WTC11 (cell line): ENCODE data around the gene CD4. TPM values are rescaled to one million over a fixed set of nuclear protein-coding genes. Genes with fewer than 3 reads are reported as not detected.

ENCODE experiments used
- ATAC-seq: fragments of 200-7000 bp; cut with Tn5 transposase; 2 replicates; pipeline ENCODE4 v1.10.0; 2021; ENCODE audit warnings: mild to moderate bottlenecking, moderate library complexity
- CTCF ChIA-PET: fragments of 300-600 bp; sonication (Branson Sonifier 250); formaldehyde crosslinking; loops from one replicate; lab custom pipeline; 2021; ENCODE audit warnings: antibody characterized with exemption; lab: Charles Lee
- POLR2A ChIA-PET: fragments of 350-600 bp; sonication (Branson Sonifier 250); formaldehyde crosslinking; loops from one replicate; lab custom pipeline; 2021; ENCODE audit warnings: antibody characterized with exemption; lab: Charles Lee
- DNase-seq: peaks from one replicate; pipeline ENCODE4 v3.0.0; 2021; ENCODE audit warnings: low spot score
- H3K27ac Mint-ChIP-seq: 2 replicates; pipeline ENCODE4 v1.8.0; 2021; ENCODE audit warnings: mixed read lengths
- H3K27me3 Mint-ChIP-seq: 2 replicates; pipeline ENCODE4 v1.8.0; 2021; ENCODE audit warnings: low read depth, mild to moderate bottlenecking, moderate library complexity, mixed read lengths
- H3K36me3 Mint-ChIP-seq: 2 replicates; pipeline ENCODE4 v1.8.0; 2021; ENCODE audit warnings: mixed read lengths
- H3K4me1 Mint-ChIP-seq: 2 replicates; pipeline ENCODE4 v1.8.0; 2022; ENCODE audit warnings: mixed read lengths
- H3K4me3 Mint-ChIP-seq: 2 replicates; pipeline ENCODE4 v1.8.0; 2021; ENCODE audit warnings: mild to moderate bottlenecking, moderate library complexity, mixed read lengths
- H3K9me3 Mint-ChIP-seq: 2 replicates; pipeline ENCODE4 v1.8.0; 2021; ENCODE audit warnings: mixed read lengths
- CBFB ChIP-seq: sonication (generic); formaldehyde crosslinking; IDR thresholded peaks from 2 replicates; pipeline ENCODE4 v1.8.1; 2022; ENCODE audit warnings: mild to moderate bottlenecking, low read depth, missing genetic modification reagents
- CREM ChIP-seq: sonication (generic); formaldehyde crosslinking; IDR thresholded peaks from 2 replicates; pipeline ENCODE4 v1.8.1; 2022; ENCODE audit warnings: mild to moderate bottlenecking, missing genetic modification reagents, moderate library complexity
- E2F1 ChIP-seq: sonication (generic); formaldehyde crosslinking; IDR thresholded peaks from 2 replicates; pipeline ENCODE4 v1.8.0; 2022; ENCODE audit warnings: mild to moderate bottlenecking, missing genetic modification reagents
- ELF4 ChIP-seq: sonication (generic); formaldehyde crosslinking; IDR thresholded peaks from 2 replicates; pipeline ENCODE4 v1.8.1; 2022; ENCODE audit warnings: low read depth, mild to moderate bottlenecking, moderate library complexity, missing genetic modification reagents
- FOXJ3 ChIP-seq: sonication (generic); formaldehyde crosslinking; IDR thresholded peaks from 2 replicates; pipeline ENCODE4 v1.9.0; 2021; ENCODE audit warnings: missing genetic modification reagents, mild to moderate bottlenecking, borderline replicate concordance
- FOXK1 ChIP-seq: sonication (generic); formaldehyde crosslinking; IDR thresholded peaks from 2 replicates; pipeline ENCODE4 v1.8.0; 2022; ENCODE audit warnings: mild to moderate bottlenecking, moderate library complexity, missing genetic modification reagents
- FOXP4 ChIP-seq: sonication (generic); formaldehyde crosslinking; IDR thresholded peaks from 2 replicates; pipeline ENCODE4 v1.8.0; 2022; ENCODE audit warnings: mild to moderate bottlenecking, missing genetic modification reagents
- GRHL2 ChIP-seq: fragments of 250-450 bp; sonication (Bioruptor Pico); IDR thresholded peaks from 2 replicates; pipeline ENCODE4 v1.8.0; 2022; ENCODE audit warnings: mild to moderate bottlenecking, moderate library complexity; ENCODE audit not compliant: insufficient replicate concordance, severe bottlenecking
- GTF2I ChIP-seq: fragments of 250-450 bp; sonication (Bioruptor Pico); conservative IDR thresholded peaks from 2 replicates; pipeline ENCODE4 v1.4.0; 2021; ENCODE audit warnings: mild to moderate bottlenecking
- HMGA2 ChIP-seq: fragments of 250-450 bp; sonication (Bioruptor Pico); IDR thresholded peaks from 2 replicates; pipeline ENCODE4 v1.4.0; 2021; ENCODE audit warnings: mild to moderate bottlenecking, moderate library complexity
- NR1H2 ChIP-seq: sonication (generic); formaldehyde crosslinking; IDR thresholded peaks from 2 replicates; pipeline ENCODE4 v1.9.0; 2021; ENCODE audit warnings: mild to moderate bottlenecking, moderate library complexity, missing genetic modification reagents
- NR3C1 ChIP-seq: sonication (generic); formaldehyde crosslinking; conservative IDR thresholded peaks from 2 replicates; pipeline ENCODE4 v1.8.1; 2023; ENCODE audit warnings: low read depth, mild to moderate bottlenecking, missing genetic modification reagents
- RORB ChIP-seq: fragments of 250-450 bp; sonication (Bioruptor Pico); IDR thresholded peaks from 2 replicates; pipeline ENCODE4 v1.9.0; 2021; ENCODE audit warnings: mild to moderate bottlenecking
- SMAD3 ChIP-seq: sonication (generic); formaldehyde crosslinking; IDR thresholded peaks from 2 replicates; pipeline ENCODE4 v1.8.0; 2022; ENCODE audit warnings: missing genetic modification reagents, mild to moderate bottlenecking, borderline replicate concordance
- TEAD1 ChIP-seq: sonication (generic); formaldehyde crosslinking; IDR thresholded peaks from 2 replicates; pipeline ENCODE4 v1.8.0; 2022; ENCODE audit warnings: mild to moderate bottlenecking, missing genetic modification reagents
- TEAD4 ChIP-seq: sonication (generic); formaldehyde crosslinking; IDR thresholded peaks from 2 replicates; pipeline ENCODE4 v1.8.0; 2022; ENCODE audit warnings: mild to moderate bottlenecking, missing genetic modification reagents
- ZNF121 ChIP-seq: sonication (generic); formaldehyde crosslinking; IDR thresholded peaks from 2 replicates; pipeline ENCODE4 v1.8.0; 2023; ENCODE audit warnings: missing genetic modification reagents
- ZNF396 ChIP-seq: fragments of 250-450 bp; sonication (Bioruptor Pico); IDR thresholded peaks from 2 replicates; pipeline ENCODE4 v1.8.0; 2021; ENCODE audit warnings: mild to moderate bottlenecking, moderate library complexity, borderline replicate concordance
- ZNF416 ChIP-seq: fragments of 250-450 bp; sonication (Bioruptor Pico); IDR thresholded peaks from 2 replicates; pipeline ENCODE4 v1.9.0; 2021; ENCODE audit warnings: mild to moderate bottlenecking, inconsistent platforms
- total RNA-seq: library from RNA; stranded (reverse); gene quantifications from 3 replicates; pipeline ENCODE4 v1.2.3, GENCODE V29; 2021
- TF ChIP-seq, protein P1 (sequence below): fragments of 250-450 bp; sonication (Bioruptor Pico); IDR thresholded peaks from 2 replicates; pipeline ENCODE4 v1.8.0; 2021; ENCODE audit warnings: mild to moderate bottlenecking
- TF ChIP-seq, protein P2 (sequence below): sonication (generic); formaldehyde crosslinking; IDR thresholded peaks from 2 replicates; pipeline ENCODE4 v1.8.0; 2023; ENCODE audit warnings: mild to moderate bottlenecking, missing genetic modification reagents

The CD4 gene
- total RNA-seq, 1 experiment from 2014 or later, result 2.5 TPM

GRCh38 chr12:6816598-6816997 is 27.3 kb downstream of the CD4 start (continued):
- TF ChIP-seq FOXP4 (CRISPR knock-in tag) (no peak), NR1H2 (no peak), ZNF396 (CRISPR knock-in tag) (no peak)

GRCh38 chr12:6817098-6817497 is 27.8 kb downstream of the CD4 start:
- no peak overlapping the region for H3K27ac Mint-ChIP-seq
- DNase-seq (no peak), ATAC-seq (no peak)
- peaks cover 38% of the 10 kb centered on the region for H3K4me1 Mint-ChIP-seq
- H3K4me3 Mint-ChIP-seq, result no peak overlapping the region
- H3K27me3 Mint-ChIP-seq, result peaks cover 53% of the 10 kb centered on the region
- H3K9me3 Mint-ChIP-seq, result no peaks in the 10 kb centered on the region
- ChIA-PET POLR2A (no interaction called here), CTCF (interaction anchor here (1.9 to 2.5 kb wide), 2 partner anchors 51 to 63 kb away, joined by 7 to 9 read pairs; partner anchors contain the start of genes MLF2 and PTMS)
- TF ChIP-seq FOXK1 (no peak), ZNF416 (CRISPR knock-in tag) (no peak), CBFB (CRISPR knock-in tag) (no peak), GRHL2 (CRISPR knock-in tag) (no peak), TEAD4 (CRISPR knock-in tag) (no peak), HMGA2 (no peak), RORB (no peak), NR3C1 (CRISPR knock-in tag) (no peak), ELF4 (CRISPR knock-in tag) (no peak), TEAD1 (no peak), FOXP4 (CRISPR knock-in tag) (no peak), SMAD3 (CRISPR knock-in tag) (no peak), E2F1 (CRISPR knock-in tag) (no peak), FOXJ3 (CRISPR knock-in tag) (no peak), CREM (CRISPR knock-in tag) (no peak), GTF2I (CRISPR knock-in tag) (no peak), ZNF121 (CRISPR knock-in tag) (no peak)
- TF ChIP-seq, protein P1, sequence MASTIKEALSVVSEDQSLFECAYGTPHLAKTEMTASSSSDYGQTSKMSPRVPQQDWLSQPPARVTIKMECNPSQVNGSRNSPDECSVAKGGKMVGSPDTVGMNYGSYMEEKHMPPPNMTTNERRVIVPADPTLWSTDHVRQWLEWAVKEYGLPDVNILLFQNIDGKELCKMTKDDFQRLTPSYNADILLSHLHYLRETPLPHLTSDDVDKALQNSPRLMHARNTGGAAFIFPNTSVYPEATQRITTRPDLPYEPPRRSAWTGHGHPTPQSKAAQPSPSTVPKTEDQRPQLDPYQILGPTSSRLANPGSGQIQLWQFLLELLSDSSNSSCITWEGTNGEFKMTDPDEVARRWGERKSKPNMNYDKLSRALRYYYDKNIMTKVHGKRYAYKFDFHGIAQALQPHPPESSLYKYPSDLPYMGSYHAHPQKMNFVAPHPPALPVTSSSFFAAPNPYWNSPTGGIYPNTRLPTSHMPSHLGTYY (CRISPR knock-in tag), result no peak
- TF ChIP-seq, protein P2, sequence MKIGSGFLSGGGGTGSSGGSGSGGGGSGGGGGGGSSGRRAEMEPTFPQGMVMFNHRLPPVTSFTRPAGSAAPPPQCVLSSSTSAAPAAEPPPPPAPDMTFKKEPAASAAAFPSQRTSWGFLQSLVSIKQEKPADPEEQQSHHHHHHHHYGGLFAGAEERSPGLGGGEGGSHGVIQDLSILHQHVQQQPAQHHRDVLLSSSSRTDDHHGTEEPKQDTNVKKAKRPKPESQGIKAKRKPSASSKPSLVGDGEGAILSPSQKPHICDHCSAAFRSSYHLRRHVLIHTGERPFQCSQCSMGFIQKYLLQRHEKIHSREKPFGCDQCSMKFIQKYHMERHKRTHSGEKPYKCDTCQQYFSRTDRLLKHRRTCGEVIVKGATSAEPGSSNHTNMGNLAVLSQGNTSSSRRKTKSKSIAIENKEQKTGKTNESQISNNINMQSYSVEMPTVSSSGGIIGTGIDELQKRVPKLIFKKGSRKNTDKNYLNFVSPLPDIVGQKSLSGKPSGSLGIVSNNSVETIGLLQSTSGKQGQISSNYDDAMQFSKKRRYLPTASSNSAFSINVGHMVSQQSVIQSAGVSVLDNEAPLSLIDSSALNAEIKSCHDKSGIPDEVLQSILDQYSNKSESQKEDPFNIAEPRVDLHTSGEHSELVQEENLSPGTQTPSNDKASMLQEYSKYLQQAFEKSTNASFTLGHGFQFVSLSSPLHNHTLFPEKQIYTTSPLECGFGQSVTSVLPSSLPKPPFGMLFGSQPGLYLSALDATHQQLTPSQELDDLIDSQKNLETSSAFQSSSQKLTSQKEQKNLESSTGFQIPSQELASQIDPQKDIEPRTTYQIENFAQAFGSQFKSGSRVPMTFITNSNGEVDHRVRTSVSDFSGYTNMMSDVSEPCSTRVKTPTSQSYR (CRISPR knock-in tag), result no peak
- H3K36me3 Mint-ChIP-seq, result no peaks in the 10 kb centered on the region
